Measurements from ENCODE around the gene DLEC1. TPM values are rescaled to one million over a fixed set of nuclear protein-coding genes. Genes with fewer than 3 reads are reported as not detected.
A peak's percentile ranks its signal among the peaks of the same experiment; 100 is the strongest.

DLEC1 gene, protein sequence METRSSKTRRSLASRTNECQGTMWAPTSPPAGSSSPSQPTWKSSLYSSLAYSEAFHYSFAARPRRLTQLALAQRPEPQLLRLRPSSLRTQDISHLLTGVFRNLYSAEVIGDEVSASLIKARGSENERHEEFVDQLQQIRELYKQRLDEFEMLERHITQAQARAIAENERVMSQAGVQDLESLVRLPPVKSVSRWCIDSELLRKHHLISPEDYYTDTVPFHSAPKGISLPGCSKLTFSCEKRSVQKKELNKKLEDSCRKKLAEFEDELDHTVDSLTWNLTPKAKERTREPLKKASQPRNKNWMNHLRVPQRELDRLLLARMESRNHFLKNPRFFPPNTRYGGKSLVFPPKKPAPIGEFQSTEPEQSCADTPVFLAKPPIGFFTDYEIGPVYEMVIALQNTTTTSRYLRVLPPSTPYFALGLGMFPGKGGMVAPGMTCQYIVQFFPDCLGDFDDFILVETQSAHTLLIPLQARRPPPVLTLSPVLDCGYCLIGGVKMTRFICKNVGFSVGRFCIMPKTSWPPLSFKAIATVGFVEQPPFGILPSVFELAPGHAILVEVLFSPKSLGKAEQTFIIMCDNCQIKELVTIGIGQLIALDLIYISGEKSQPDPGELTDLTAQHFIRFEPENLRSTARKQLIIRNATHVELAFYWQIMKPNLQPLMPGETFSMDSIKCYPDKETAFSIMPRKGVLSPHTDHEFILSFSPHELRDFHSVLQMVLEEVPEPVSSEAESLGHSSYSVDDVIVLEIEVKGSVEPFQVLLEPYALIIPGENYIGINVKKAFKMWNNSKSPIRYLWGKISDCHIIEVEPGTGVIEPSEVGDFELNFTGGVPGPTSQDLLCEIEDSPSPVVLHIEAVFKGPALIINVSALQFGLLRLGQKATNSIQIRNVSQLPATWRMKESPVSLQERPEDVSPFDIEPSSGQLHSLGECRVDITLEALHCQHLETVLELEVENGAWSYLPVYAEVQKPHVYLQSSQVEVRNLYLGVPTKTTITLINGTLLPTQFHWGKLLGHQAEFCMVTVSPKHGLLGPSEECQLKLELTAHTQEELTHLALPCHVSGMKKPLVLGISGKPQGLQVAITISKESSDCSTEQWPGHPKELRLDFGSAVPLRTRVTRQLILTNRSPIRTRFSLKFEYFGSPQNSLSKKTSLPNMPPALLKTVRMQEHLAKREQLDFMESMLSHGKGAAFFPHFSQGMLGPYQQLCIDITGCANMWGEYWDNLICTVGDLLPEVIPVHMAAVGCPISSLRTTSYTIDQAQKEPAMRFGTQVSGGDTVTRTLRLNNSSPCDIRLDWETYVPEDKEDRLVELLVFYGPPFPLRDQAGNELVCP (N-terminal part only)
- total RNA-seq, result 3.3 TPM
- 0.52 TPM for polyA plus RNA-seq (ENCODE audit: insufficient read depth, low read depth, low replicate concordance)
- long read RNA-seq, donor 1, partial matches to known transcripts, result 36 of 36 reads
- long read RNA-seq, donor 1, other reads (novel, unspliced or antisense), result 0 of 36 reads
- long read RNA-seq, donor 2, partial matches to known transcripts, result 79 of 79 reads
- long read RNA-seq, donor 2, other reads (novel, unspliced or antisense), result 0 of 79 reads
- long read RNA-seq, donor 3, partial matches to known transcripts, result 161 of 169 reads
- long read RNA-seq, donor 3, other reads (novel, unspliced or antisense), result 7 of 169 reads
- long read RNA-seq, donor 4, partial matches to known transcripts, result 142 of 142 reads
- long read RNA-seq, donor 4, other reads (novel, unspliced or antisense), result 0 of 142 reads
- long read RNA-seq, donor 5, result 0 reads
- long read RNA-seq, donor 6, partial matches to known transcripts, result 29 of 37 reads
- long read RNA-seq, donor 6, other reads (novel, unspliced or antisense), result 8 of 37 reads
- long read RNA-seq, donor 7, partial matches to known transcripts, result 0 of 1 reads
- long read RNA-seq, donor 7, other reads (novel, unspliced or antisense), result 1 of 1 reads
- long read RNA-seq, donor 8, partial matches to known transcripts, result 30 of 42 reads
- long read RNA-seq, donor 8, other reads (novel, unspliced or antisense), result 12 of 42 reads
- long read RNA-seq, donor 9, result 0 reads
- long read RNA-seq, donor 10, partial matches to known transcripts, result 91 of 91 reads
- long read RNA-seq, donor 10, other reads (novel, unspliced or antisense), result 0 of 91 reads

DNA sequence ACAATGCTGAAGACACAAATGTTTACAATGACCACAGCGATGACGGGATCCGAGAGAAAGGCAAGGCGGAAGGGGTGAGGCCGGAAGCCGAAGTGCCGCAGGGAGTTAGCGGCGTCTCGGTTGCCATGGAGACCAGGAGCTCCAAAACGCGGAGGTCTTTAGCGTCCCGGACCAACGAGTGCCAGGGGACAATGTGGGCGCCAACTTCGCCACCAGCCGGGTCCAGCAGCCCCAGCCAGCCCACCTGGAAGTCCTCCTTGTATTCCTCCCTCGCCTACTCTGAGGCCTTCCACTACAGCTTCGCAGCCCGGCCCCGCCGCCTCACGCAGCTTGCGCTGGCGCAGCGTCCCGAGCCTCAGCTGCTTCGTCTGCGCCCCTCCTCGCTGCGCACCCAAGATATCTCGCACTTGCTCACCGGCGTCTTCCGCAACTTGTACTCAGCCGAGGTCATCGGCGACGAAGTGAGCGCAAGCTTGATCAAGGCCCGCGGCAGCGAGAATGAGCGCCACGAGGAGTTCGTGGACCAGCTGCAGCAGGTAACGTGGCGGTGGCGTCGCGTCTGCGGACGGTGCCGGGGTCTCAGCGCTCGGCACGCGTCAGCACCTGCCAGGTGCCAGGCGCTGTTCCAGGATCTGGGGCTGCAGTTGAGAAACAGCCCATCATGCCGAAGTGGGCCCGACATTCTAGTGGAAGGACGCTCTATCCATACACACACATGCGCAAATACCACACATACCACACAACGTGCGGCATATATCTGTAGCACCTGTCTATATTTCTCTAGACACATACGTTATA is at the start of gene DLEC1:
Gene DLEC1 (plus strand): TSS at position 108 of the 798 bp plus-strand sequence. CDS start 18 bp downstream, at position 126.
- H3K27me3 ChIP-seq (ENCODE audit: control insufficient read depth, insufficient read depth, low read length), result peaks cover 4% of the 10 kb centered on the region
- no peaks in the 10 kb centered on the region for H3K36me3 ChIP-seq (ENCODE audit: control insufficient read depth in 2 of 3, insufficient read depth in 3 of 3, low read length in 3 of 3)
- DNase-seq (peak; percentile 69 to 93 (median 86)), FAIRE-seq (no peak)
- no peak within 1 kb of the TSS for H3K27ac ChIP-seq (ENCODE audit: low read depth in 2 of 2, low read length in 2 of 2)
- peak within 1 kb of the TSS; percentile 26 to 62 (median 55) for H3K4me3 ChIP-seq (ENCODE audit: low read length in 3 of 3)
- intact Hi-C loops (cut with DNase I), result no loop called here
- peak within 1 kb of the TSS in 2 of 3 donors; percentile 31 to 41 for H3K9ac ChIP-seq (ENCODE audit: low read length in 3 of 3)
- TF ChIP-seq, protein P1, sequence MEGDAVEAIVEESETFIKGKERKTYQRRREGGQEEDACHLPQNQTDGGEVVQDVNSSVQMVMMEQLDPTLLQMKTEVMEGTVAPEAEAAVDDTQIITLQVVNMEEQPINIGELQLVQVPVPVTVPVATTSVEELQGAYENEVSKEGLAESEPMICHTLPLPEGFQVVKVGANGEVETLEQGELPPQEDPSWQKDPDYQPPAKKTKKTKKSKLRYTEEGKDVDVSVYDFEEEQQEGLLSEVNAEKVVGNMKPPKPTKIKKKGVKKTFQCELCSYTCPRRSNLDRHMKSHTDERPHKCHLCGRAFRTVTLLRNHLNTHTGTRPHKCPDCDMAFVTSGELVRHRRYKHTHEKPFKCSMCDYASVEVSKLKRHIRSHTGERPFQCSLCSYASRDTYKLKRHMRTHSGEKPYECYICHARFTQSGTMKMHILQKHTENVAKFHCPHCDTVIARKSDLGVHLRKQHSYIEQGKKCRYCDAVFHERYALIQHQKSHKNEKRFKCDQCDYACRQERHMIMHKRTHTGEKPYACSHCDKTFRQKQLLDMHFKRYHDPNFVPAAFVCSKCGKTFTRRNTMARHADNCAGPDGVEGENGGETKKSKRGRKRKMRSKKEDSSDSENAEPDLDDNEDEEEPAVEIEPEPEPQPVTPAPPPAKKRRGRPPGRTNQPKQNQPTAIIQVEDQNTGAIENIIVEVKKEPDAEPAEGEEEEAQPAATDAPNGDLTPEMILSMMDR (IDR thresholded peaks at IDR 0.05; ENCODE audit: borderline replicate concordance, extremely low read depth, insufficient read depth), result no peak
- peaks cover 0 to 12% (median 3%) of the 10 kb centered on the region in 3 donors for H3K4me1 ChIP-seq (ENCODE audit: control insufficient read depth in 2 of 3, insufficient read depth in 2 of 3, low read depth in 1 of 3, low read length in 3 of 3)
- H3K9me3 ChIP-seq (ENCODE audit: control insufficient read depth in 2 of 3, insufficient read depth in 1 of 3, low read length in 3 of 3), result no peaks in the 10 kb centered on the region

DNA sequence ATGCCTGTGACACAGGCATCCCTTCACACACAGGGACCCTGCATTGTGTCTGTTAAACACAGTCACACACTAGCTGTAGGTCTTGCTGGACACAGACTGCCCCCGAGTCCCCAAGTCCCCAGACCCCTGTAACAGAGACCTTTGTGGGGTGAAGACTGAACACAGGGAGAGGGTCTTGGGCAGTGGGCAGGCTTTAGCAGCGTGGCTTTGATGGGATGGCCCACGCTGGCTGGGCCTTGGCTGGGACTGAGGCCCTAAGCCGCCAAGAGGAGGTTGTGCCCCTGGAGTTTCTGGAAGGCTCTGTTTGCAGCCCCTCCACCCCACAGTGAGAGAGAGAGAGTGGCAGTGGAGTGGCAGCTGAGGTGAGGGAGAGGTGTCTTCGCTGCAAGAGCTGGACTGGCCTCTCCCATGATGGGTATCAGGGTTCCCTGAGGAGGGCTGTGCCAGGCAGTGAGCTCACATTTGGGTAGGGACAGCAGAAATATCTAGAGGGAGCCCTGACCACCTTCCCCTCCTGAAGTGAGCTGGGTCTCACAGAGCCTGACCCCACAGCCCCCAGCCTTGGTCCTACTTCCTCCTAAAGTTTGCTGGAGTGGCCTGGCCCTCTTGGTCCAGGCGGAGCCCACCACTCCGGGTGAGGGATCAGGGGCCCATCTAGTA is 49.1 kb upstream of the DLEC1 start:
- Histone ChIP-seq H3K27ac (ENCODE audit: low read depth in 2 of 2, low read length in 2 of 2) (no peak overlapping the region), H3K9ac (ENCODE audit: low read length in 3 of 3) (no peak overlapping the region), H3K4me3 (ENCODE audit: low read length in 3 of 3) (no peak overlapping the region), H3K4me1 (ENCODE audit: control insufficient read depth in 2 of 3, insufficient read depth in 2 of 3, low read depth in 1 of 3, low read length in 3 of 3) (peaks cover 0 to 5% (median 0%) of the 10 kb centered on the region in 3 donors), H3K36me3 (ENCODE audit: control insufficient read depth in 2 of 3, insufficient read depth in 3 of 3, low read length in 3 of 3) (no peaks in the 10 kb centered on the region), H3K27me3 (ENCODE audit: control insufficient read depth, insufficient read depth, low read length) (no peaks in the 10 kb centered on the region), H3K9me3 (ENCODE audit: control insufficient read depth in 2 of 3, insufficient read depth in 1 of 3, low read length in 3 of 3) (no peaks in the 10 kb centered on the region)
- FAIRE-seq, result no peak
- peak in 1 of 5 donors; percentile 16 for DNase-seq
- intact Hi-C loops (cut with DNase I), result no loop called here
- TF ChIP-seq, protein P1 (IDR thresholded peaks at IDR 0.05; ENCODE audit: borderline replicate concordance, extremely low read depth, insufficient read depth), result no peak

Measured in kidney (tissue), 22 donors.